ENCODE data around the gene INCENP. TPM values are rescaled to one million over a fixed set of nuclear protein-coding genes. Genes with fewer than 3 reads are reported as not detected.

INCENP gene
- polyA plus RNA-seq, 1 of the 3 experiments (the other 2 are of a cell fraction), result 20.1 TPM

DNA sequence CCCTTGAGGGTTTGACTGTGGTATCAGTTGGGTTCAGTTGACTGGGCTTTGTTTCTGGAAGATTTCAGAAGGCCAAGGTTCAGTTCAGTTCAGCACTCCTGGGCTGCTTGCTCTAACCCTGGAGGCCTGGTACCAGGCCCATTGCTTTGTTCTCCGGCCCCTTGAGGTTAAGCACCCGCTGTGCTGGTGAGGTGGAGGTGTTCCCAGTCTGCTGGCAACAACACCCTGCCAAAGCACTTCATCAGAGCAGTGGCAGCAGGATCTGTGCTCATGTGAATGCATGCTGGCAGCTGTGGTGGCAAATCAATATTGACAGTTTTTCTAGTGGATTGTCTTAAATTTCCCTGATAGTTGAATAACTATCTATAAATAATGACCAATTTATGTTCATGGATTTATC, 62.4 kb downstream of the INCENP start:
- CTCF ChIA-PET, result no interaction called here
- 9% methylated on average over 2 of the region's 2 CpGs for WGBS (ENCODE audit: low lambda C conversion rate)

More for the DNA sequence above, 62.4 kb downstream of the INCENP start:
- POLR2A ChIA-PET, result no interaction called here
- DNase-seq, result no peak
- Histone ChIP-seq H3K4me3 (ENCODE audit: low read depth in 2 of 2, low read length in 1 of 2) (no peak overlapping the region), H3K79me2 (ENCODE audit: insufficient read depth) (no peaks in the 10 kb centered on the region), H3K36me3 (replicated peaks in 1 of 2; ENCODE audit: control insufficient read depth in 1 of 2, insufficient read depth in 2 of 2, low read length in 1 of 2) (no peaks in the 10 kb centered on the region), H4K20me1 (ENCODE audit: insufficient read depth) (no peaks in the 10 kb centered on the region), H3K9me2 (no peaks in the 10 kb centered on the region), H3K9me3 (no peaks in the 10 kb centered on the region), H3K4me2 (no peak overlapping the region), H3K27ac (ENCODE audit: low read depth in 2 of 2, low read length in 1 of 2) (no peak overlapping the region), H3K4me1 (ENCODE audit: control insufficient read depth in 1 of 2, insufficient read depth in 2 of 2, low read depth in 1 of 2, low read length in 1 of 2) (no peaks in the 10 kb centered on the region; a peak in 1 of 4 replicates), H3K9ac (no peak overlapping the region), H2AFZ (ENCODE audit: low read depth) (no peak overlapping the region), H3K27me3 (ENCODE audit: insufficient read depth) (peaks cover 26% of the 10 kb centered on the region), H3F3A (replicated peaks; ENCODE audit: insufficient read depth) (no peaks in the 10 kb centered on the region)
- TF ChIP-seq FOXJ3 (CRISPR knock-in tag; IDR thresholded peaks at IDR 0.05) (no peak), GATA2 (CRISPR knock-in tag; IDR thresholded peaks at IDR 0.05) (no peak), RFX5 (IDR thresholded peaks at IDR 0.05; ENCODE audit: low read length) (no peak), SMC3 (IDR thresholded peaks at IDR 0.05; ENCODE audit: low read depth, low read length) (no peak), POLR2AphosphoS5 (IDR thresholded peaks at IDR 0.05; ENCODE audit: low read depth, low read length) (no peak), MXI1 (IDR thresholded peaks at IDR 0.05; ENCODE audit: low read depth, low read length) (no peak), RXRA (IDR thresholded peaks at IDR 0.05; ENCODE audit: borderline replicate concordance, low read depth) (no peak), EP300 (IDR thresholded peaks at IDR 0.05; ENCODE audit: borderline replicate concordance in 1 of 2, low read depth in 1 of 2, low read length in 1 of 2) (no peak), TAF1 (IDR thresholded peaks at IDR 0.05; ENCODE audit: borderline replicate concordance, low read depth, low read length) (no peak), JUND (IDR thresholded peaks at IDR 0.05) (no peak), RCOR1 (IDR thresholded peaks at IDR 0.05; ENCODE audit: low read length) (no peak), ELF1 (IDR thresholded peaks at IDR 0.05) (no peak), TEAD4 (IDR thresholded peaks at IDR 0.05; ENCODE audit: borderline replicate concordance, insufficient read depth) (no peak), EZH2phosphoT487 (IDR thresholded peaks at IDR 0.05; ENCODE audit: borderline replicate concordance, low read depth) (no peak), ZBTB33 (IDR thresholded peaks at IDR 0.05; ENCODE audit: borderline replicate concordance, low read depth) (no peak), NFIC (IDR thresholded peaks at IDR 0.05; ENCODE audit: borderline replicate concordance) (no peak), CHD2 (IDR thresholded peaks at IDR 0.05; ENCODE audit: low read length, partially characterized antibody) (no peak)
- TF ChIP-seq, protein P1, sequence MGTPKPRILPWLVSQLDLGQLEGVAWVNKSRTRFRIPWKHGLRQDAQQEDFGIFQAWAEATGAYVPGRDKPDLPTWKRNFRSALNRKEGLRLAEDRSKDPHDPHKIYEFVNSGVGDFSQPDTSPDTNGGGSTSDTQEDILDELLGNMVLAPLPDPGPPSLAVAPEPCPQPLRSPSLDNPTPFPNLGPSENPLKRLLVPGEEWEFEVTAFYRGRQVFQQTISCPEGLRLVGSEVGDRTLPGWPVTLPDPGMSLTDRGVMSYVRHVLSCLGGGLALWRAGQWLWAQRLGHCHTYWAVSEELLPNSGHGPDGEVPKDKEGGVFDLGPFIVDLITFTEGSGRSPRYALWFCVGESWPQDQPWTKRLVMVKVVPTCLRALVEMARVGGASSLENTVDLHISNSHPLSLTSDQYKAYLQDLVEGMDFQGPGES (IDR thresholded peaks at IDR 0.05; ENCODE audit: low read depth, low read length), result no peak
- TF ChIP-seq, protein P2, sequence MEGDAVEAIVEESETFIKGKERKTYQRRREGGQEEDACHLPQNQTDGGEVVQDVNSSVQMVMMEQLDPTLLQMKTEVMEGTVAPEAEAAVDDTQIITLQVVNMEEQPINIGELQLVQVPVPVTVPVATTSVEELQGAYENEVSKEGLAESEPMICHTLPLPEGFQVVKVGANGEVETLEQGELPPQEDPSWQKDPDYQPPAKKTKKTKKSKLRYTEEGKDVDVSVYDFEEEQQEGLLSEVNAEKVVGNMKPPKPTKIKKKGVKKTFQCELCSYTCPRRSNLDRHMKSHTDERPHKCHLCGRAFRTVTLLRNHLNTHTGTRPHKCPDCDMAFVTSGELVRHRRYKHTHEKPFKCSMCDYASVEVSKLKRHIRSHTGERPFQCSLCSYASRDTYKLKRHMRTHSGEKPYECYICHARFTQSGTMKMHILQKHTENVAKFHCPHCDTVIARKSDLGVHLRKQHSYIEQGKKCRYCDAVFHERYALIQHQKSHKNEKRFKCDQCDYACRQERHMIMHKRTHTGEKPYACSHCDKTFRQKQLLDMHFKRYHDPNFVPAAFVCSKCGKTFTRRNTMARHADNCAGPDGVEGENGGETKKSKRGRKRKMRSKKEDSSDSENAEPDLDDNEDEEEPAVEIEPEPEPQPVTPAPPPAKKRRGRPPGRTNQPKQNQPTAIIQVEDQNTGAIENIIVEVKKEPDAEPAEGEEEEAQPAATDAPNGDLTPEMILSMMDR (IDR thresholded peaks at IDR 0.05), result no peak
- TF ChIP-seq, protein P3, sequence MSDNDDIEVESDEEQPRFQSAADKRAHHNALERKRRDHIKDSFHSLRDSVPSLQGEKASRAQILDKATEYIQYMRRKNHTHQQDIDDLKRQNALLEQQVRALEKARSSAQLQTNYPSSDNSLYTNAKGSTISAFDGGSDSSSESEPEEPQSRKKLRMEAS (IDR thresholded peaks at IDR 0.05; ENCODE audit: low read depth), result no peak

All from SK-N-SH (cell line).